Amniotic stem cell (primary cell): ENCODE data around the gene RWDD4.
"Not testable (repeated sequence)": the region's sequence is repeated elsewhere in the genome, so short reads cannot be mapped to it uniquely, and the experiment has no call there.

Experiments used
- DNase-seq: peaks from one replicate; lab custom pipeline; 2025; lab: John Stamatoyannopoulos, UW

Gene RWDD4

DNA sequence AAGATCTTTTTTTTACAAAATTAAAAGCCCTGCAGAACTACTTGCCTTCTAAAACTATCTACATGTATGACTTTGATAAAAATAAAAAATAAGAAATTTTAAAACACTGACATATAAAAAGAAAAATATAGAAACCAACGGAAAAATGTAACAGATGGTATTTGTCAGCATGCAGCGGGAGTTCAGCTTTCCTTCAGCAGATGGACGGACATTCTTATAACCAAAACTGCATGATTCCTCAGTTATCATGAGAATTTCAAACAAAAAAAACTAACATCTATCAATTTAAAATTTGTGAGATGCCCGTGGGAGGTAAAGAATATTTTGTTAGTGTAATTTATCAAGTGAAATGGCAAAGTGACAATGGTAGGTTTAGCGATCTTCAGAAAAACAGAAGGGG, 23.2 kb downstream of the RWDD4 start:
- DNase-seq = no peak

- DNase-seq = no peak
These were observed 23.7 kb downstream of the RWDD4 start for GRCh38 chr4:183635321-183635720.

DNA sequence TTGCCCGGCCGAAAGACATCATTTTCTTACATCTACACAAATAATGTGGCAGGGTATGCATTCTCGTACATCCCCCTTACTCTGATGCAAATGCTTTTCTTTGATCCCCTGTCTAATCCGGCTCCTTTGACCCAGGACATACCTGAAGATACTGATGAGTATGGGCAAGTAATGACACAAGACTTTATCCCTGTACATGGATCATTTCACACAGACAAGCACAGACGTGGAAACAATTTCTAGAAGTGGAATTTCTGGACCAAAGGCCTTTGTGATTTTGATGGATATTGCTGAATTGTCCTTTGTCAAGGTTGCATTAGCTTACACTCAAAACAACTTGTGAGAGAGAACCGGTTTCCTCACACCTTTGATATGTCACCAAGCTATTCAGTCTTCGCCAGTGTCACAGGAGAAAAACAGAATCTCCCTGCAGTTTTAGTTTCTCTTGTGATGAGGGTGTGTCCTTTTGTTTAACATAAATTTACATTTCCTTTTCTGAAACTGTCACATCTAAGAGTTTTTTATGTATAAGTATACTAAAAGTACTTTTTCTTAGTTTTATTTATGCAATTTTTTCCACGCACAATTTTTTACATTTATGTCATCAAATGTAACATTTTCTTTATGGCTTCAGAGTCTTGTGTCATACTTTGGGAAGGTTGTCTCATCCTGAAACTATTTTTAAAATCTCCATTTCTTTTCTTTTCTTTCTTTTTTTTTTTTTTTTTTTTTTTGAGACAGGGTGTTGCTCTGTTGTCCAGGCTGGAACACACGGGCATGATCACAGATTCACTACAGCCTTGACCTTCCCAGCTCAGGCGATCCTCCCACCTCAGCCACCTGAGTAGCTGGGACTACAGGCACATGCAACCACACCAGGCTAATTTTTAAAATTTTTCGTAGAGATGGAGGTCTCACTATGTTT, 25.2 kb downstream of the RWDD4 start:
- no peak for DNase-seq

- DNase-seq = no peak
These were observed 26.3 kb downstream of the RWDD4 start for GRCh38 chr4:183632689-183633088.

DNA sequence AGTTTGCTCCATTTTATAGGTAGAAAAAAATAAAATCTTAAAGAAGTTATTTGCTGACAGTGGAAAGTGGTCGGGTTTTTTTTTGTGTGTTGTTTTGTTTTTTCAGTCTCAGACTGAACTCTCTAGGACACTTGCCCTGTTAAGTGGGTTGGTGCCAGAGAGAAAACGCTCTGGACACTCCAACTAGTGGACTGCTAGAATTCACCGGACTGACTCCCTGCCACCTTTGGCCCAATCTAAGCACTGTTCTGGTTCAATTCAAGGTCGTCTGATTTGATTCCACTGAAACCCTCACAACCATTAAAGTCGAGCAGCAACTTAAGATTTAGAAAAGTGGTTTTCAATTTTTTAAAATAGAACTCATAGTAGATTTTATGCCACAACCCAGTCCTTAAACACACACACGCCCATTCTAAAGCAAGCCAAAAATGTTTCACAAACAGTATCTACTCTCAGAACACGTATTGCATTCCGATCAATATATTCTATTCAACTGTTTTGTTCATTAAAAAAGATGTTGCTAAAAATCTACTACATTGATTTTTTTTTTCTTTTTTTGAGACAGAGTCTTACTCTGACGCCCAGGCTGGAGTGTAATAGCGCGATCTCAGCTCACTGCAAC, 27.3 kb downstream of the RWDD4 start:
- no peak for DNase-seq

- DNase-seq = no peak
These were observed 30.9 kb downstream of the RWDD4 start for GRCh38 chr4:183627979-183628588.

DNA sequence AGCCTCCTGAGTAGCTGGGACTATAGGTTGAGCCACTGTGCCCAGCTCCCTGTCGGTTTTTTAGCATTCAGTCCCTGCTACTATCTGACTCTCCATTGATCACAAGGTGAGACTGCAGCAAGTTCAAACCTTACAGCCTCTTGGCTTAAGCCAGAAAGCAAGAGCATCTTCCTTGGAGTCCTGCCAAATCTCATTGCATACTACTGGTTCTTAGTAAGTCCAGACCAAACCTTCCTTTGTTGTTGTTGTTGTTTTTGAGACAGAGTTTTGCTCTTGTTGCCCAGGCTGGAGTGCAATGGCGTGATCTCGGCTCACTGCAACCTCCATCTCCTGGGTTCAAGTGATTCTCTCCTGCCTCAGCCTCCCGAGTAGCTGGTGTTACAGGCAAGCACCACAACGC, 31.7 kb downstream of the RWDD4 start:
- not testable (repeated sequence) for DNase-seq

- no peak for DNase-seq
These were observed 32.8 kb downstream of the RWDD4 start for GRCh38 chr4:183626168-183626567.

DNA sequence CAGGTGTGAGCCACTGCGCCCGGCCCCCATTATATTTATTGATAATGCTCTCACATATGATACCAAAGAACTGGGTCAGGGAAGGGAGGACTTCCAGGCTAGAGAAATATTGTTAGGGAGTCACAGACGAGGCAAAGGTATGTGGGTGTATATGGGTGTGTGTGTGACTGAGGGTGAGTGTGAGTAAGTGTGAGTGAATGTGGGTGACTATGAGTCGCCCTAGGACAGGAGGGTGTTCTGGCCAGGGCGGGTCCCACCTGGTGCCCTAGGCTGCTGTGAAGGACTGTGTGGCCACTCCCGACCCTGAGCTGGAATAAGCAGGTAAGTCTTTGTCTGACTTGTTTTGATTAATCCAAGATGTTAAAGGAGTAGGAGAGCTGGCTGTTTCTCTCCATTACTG, 34.4 kb downstream of the RWDD4 start:
- no peak for DNase-seq

GRCh38 chr4:183621875-183622274, 37.1 kb downstream of the RWDD4 start:
- DNase-seq = no peak

DNA sequence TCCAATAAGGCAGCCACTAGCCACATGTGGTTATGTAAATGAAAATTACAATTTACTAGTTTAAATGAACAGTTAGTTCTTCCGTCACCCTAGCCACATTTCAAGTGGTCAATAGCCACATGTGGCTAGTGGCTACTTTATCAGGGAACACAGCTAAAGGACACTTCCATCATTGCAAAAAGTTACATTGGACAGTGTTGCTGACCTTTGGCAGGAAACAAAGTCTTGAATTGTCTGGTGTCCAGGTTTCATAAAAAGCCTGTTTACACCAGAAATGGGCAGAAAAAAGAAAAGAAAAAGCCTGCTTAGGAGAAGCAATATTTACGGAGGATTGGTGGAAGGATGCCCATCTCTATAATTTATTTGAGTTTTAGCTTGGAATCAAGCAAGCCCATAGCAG, 38.6 kb downstream of the RWDD4 start:
- DNase-seq = no peak

DNA sequence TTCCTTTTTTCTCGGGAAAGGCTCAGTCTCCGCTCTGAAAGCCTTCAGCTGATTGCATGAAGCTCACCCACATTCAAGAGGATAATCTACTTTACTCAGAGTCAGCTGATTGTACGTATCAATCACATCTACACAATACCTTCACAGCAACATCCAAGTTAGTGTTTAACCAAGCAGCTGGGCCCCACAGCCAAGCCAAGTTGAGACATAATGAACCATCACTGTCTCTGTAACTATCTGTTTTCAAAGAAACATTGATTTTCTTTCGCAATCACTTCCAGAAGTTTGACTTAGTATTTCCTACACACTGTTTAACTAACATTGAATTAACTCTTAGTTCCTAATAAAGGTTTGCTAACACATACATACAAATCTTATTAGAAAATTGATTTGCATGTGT, 40.3 kb downstream of the RWDD4 start:
- no peak for DNase-seq

DNA sequence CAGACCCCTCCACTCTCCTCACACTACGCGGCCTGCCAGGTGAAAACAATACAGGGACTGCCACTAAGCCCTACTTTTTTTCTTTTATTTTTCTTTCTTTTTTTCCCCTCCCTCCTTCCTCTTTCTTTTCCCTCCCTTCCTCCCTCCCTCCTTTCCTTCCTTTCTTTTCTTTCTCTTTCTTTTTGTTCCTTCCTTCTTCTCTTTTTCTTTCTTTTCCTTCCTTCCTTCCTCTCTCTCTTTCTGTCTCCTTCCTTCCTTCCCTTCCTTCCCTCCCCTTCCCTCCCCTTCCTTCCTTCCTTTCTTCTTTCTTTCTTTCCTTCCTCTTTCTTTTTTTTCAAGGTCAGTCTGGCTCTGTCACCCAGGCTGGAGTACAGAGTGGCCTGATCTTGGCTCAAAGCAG, 41.9 kb downstream of the RWDD4 start:
- no peak for DNase-seq

- DNase-seq = no peak
These were observed 46.4 kb downstream of the RWDD4 start for GRCh38 chr4:183612329-183613250.

- no peak for DNase-seq
These were observed 47.7 kb downstream of the RWDD4 start for GRCh38 chr4:183611210-183611830.

- DNase-seq = no peak
These were observed 48.4 kb downstream of the RWDD4 start for GRCh38 chr4:183610613-183611012.

GRCh38 chr4:183610033-183610432, 49.0 kb downstream of the RWDD4 start:
- no peak for DNase-seq

DNA sequence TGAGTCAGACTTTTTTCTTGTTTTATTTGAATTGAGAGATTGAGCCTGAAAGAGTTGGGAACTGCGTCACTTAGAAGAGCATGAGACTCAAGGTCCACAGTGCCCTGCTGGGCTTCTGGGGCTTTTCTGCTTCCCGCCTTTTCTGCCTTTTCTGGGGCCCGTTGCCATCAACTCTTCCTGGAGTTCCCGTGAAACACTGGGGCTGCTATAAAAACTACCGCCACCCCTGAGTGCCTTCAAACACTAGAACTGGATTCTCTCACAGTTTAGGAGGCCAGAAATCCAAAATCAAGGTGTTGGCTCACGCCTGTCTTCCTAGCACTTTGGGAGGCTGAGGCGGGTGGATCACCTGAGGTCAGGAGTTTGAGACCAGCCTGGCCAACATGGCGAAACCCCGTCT, 49.8 kb downstream of the RWDD4 start:
- DNase-seq = no peak

- DNase-seq = no peak
These were observed 51.1 kb downstream of the RWDD4 start for GRCh38 chr4:183607894-183608293.

- no peak for DNase-seq
These were observed 56.4 kb downstream of the RWDD4 start for GRCh38 chr4:183602557-183603027.

GRCh38 chr4:183601381-183601780, 57.6 kb downstream of the RWDD4 start:
- no peak for DNase-seq
